ENCODE results near the gene OPN3. TPM values are rescaled to one million over a fixed set of nuclear protein-coding genes. Genes with fewer than 3 reads are reported as not detected.

Gene OPN3
- total and polyA plus RNA-seq, 9 of the 15 experiments (the other 6 are each of a cell fraction or from before 2014, with no cell fraction given), result 4.2 to 34.6 (median 17.0) TPM

DNA sequence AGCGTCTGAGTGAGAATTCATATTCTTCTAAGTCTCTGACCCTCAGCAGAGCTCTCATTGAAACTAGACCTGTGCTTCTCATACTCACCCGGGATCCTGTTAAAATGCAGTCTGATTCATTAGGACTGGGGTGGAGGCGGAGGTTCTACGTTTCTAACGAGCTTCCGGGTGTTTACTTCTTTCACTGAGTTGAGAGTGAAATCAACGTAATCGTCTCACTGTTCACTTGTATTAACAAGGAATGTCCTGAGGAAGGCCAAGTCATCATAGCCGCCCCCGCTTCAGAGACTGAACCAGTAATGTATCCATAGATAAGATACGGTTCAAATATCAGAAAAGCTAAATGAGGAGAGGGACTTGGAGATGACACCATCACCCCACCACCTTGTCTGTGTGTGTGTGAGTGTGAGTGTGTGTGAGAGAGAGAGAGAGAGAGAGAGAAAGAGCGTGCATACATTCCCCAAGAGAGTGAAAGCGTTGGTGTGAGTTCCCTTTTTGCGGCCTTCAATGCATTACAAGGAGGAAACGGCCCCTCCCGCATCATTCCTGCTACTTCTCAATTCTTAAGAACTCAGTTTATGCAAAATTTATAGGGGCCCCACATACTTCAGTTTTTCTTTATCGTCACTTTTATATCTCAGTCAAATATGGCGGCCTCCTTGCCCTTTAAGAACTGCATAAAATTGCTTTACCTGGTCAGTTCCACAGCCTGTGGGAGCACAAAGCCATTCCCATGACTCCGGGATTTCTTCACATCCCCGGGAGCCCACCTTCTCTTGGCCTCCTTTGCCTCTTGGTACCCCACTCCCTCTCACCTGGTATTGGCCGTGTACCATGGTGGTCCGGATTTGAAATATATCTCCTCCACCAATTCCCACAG lies 88.2 kb downstream of the OPN3 start (continued):
- TF ChIP-seq JUND (IDR thresholded peaks at IDR 0.05; ENCODE audit: borderline replicate concordance, low read depth, low read length) (peak; percentile 62; the same call in 1 of the 2 replicates), JUND (tag; IDR thresholded peaks at IDR 0.05; ENCODE audit: borderline replicate concordance, low read depth, low read length) (peak; percentile 83; the same call in 1 of the 3 replicates), FOXK1 (CRISPR knock-in tag; IDR thresholded peaks at IDR 0.05; ENCODE audit: borderline replicate concordance) (no peak), PURB (CRISPR knock-in tag; IDR thresholded peaks at IDR 0.05; ENCODE audit: low read depth) (no peak), TOE1 (IDR thresholded peaks at IDR 0.05; ENCODE audit: borderline replicate concordance) (peak; percentile 56; the same call in 1 of the 2 replicates), TOE1 (CRISPR knock-in tag; IDR thresholded peaks at IDR 0.05; ENCODE audit: borderline replicate concordance, low read depth) (no peak), ZNF239 (CRISPR knock-in tag; IDR thresholded peaks at IDR 0.05) (peak; percentile 19; the same call in 1 of the 2 replicates), HEY1 (CRISPR knock-in tag; IDR thresholded peaks at IDR 0.05; ENCODE audit: borderline replicate concordance) (peak; percentile 53; the same call in 1 of the 2 replicates), MYNN (IDR thresholded peaks at IDR 0.05) (peak; percentile 96), MYNN (CRISPR knock-in tag; IDR thresholded peaks at IDR 0.05) (no peak), HMBOX1 (IDR thresholded peaks at IDR 0.05) (peak; percentile 80), BRD4 (IDR thresholded peaks at IDR 0.05) (peak; percentile 46; the same call in 1 of the 2 replicates), MAFK (IDR thresholded peaks at IDR 0.05; ENCODE audit: low read length) (0 out of 2 replicates have a peak, but pooled peaks have one; percentile 50), NR2C1 (IDR thresholded peaks at IDR 0.05) (no peak), NR2C1 (tag; IDR thresholded peaks at IDR 0.05) (0 out of 2 replicates have a peak, but pooled peaks have one; percentile 18), NEUROD1 (IDR thresholded peaks at IDR 0.05; ENCODE audit: borderline replicate concordance, low read depth, low read length, partially characterized antibody) (peak; percentile 38), POU5F1 (IDR thresholded peaks at IDR 0.05; ENCODE audit: borderline replicate concordance, low read depth, low read length, partially characterized antibody) (no peak)
- TF ChIP-seq, protein P1, sequence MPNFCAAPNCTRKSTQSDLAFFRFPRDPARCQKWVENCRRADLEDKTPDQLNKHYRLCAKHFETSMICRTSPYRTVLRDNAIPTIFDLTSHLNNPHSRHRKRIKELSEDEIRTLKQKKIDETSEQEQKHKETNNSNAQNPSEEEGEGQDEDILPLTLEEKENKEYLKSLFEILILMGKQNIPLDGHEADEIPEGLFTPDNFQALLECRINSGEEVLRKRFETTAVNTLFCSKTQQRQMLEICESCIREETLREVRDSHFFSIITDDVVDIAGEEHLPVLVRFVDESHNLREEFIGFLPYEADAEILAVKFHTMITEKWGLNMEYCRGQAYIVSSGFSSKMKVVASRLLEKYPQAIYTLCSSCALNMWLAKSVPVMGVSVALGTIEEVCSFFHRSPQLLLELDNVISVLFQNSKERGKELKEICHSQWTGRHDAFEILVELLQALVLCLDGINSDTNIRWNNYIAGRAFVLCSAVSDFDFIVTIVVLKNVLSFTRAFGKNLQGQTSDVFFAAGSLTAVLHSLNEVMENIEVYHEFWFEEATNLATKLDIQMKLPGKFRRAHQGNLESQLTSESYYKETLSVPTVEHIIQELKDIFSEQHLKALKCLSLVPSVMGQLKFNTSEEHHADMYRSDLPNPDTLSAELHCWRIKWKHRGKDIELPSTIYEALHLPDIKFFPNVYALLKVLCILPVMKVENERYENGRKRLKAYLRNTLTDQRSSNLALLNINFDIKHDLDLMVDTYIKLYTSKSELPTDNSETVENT (CRISPR knock-in tag; IDR thresholded peaks at IDR 0.05), result no peak
- TF ChIP-seq, protein P2, sequence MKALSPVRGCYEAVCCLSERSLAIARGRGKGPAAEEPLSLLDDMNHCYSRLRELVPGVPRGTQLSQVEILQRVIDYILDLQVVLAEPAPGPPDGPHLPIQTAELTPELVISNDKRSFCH (CRISPR knock-in tag; IDR thresholded peaks at IDR 0.05), result no peak
- TF ChIP-seq, protein P2 (tag; IDR thresholded peaks at IDR 0.05), result no peak
- TF ChIP-seq, protein P3, sequence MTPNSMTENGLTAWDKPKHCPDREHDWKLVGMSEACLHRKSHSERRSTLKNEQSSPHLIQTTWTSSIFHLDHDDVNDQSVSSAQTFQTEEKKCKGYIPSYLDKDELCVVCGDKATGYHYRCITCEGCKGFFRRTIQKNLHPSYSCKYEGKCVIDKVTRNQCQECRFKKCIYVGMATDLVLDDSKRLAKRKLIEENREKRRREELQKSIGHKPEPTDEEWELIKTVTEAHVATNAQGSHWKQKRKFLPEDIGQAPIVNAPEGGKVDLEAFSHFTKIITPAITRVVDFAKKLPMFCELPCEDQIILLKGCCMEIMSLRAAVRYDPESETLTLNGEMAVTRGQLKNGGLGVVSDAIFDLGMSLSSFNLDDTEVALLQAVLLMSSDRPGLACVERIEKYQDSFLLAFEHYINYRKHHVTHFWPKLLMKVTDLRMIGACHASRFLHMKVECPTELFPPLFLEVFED (CRISPR knock-in tag; conservative IDR thresholded peaks at IDR 0.05), result 0 out of 2 replicates have a peak, but pooled peaks have one; percentile 79
